Jurkat, Clone E6-1 (cell line): ENCODE measurements around the gene LRRIQ1.

ENCODE experiments used
- DNase-seq: peaks from one replicate; pipeline ENCODE4 v3.0.0-alpha.2; 2011; ENCODE audit warnings: low read depth, low spot score
- H3K4me3 ChIP-seq: 2 replicates; pipeline ENCODE4 v1.5.1; 2011; ENCODE audit warnings: mild to moderate bottlenecking, low read length, control low read depth, moderate library complexity

The LRRIQ1 gene

DNA sequence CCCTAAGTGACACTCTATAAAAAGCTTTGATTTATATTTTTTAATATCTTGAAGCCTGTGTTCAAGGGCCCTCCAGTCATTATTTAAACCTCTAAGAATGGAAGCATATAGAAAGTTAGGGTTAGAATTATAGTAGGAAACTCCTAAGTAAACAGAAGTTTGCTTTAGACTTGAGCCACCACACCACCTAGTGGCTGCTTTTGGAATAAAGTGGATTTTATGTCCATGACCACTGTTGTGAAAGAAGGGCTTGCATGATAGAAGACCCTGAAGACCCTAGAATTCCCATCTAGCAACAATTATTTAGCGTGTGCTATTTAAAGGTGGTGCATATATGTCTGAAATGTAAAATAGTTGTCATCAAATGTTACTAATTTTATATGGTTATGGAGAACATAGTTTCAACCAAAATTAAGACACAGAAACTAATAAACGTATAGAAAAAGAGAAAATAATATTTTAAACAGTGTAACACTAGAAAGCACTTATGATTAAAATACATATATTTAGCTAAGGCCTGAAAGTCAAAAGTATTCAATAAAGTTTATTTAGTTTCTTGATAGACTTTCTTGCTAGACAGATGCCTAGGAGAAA is 21.3 kb downstream of the LRRIQ1 start:
- peak; percentile 45 for DNase-seq

DNA sequence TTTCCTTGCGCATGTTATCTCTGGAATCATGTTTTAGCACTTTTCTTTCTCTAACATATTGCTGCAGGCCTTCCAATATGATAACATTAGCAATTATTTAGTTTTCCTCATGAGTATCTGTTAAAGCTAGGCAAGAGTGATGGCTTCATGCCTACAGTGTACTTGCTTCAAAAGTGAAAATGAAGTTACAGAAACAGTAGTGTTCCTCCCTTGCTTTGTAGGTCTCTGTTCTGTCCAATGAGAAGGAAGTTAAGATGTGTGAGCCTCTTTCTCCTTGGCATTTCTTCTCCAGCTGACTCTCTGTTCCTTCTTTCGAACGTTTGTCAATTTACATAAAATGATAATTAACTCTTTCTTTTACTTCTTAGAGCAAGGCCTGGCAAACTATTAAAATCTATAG is 22.2 kb downstream of the LRRIQ1 start:
- DNase-seq = no peak
- no peak overlapping the region for H3K4me3 ChIP-seq

More for the DNA sequence above, 21.3 kb downstream of the LRRIQ1 start:
- H3K4me3 ChIP-seq = no peak overlapping the region

DNA sequence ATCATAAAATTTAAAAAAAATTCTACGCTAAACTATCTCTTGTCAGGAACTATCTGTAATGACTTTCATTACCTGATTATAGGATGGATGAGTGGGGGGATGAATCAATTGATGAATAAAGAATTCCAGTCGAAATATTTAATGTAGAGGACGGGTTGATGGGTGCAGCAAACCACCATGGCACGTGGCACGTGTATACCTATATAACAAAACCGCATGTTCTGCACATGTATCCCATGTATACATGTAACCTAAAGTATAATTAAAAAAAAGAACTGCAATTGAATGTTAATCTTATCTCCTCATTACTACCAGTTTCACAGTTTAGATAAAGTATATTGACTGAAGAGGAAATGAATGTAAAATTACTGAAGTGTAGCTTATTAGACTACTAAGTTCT is 23.4 kb downstream of the LRRIQ1 start:
- no peak overlapping the region for H3K4me3 ChIP-seq
- DNase-seq = no peak

DNA sequence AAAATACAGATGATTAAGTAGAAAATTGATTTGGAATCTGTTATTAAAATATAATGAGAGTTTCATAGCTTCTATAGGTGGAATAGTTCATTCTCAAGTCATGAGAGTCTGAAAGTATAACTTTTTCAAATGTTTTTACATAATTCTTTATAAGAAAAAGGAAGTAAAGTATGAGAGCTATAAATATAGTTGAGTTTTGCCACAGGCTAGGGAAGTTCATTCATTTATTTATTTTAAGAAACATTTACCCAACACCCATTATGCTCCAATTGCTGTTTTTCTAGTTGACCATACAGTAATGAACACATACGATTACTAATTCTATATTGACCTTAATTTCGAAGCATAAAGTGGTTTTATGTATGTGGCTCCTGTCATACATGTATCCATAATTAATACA is 24.8 kb downstream of the LRRIQ1 start:
- DNase-seq = no peak
- no peak overlapping the region for H3K4me3 ChIP-seq

DNA sequence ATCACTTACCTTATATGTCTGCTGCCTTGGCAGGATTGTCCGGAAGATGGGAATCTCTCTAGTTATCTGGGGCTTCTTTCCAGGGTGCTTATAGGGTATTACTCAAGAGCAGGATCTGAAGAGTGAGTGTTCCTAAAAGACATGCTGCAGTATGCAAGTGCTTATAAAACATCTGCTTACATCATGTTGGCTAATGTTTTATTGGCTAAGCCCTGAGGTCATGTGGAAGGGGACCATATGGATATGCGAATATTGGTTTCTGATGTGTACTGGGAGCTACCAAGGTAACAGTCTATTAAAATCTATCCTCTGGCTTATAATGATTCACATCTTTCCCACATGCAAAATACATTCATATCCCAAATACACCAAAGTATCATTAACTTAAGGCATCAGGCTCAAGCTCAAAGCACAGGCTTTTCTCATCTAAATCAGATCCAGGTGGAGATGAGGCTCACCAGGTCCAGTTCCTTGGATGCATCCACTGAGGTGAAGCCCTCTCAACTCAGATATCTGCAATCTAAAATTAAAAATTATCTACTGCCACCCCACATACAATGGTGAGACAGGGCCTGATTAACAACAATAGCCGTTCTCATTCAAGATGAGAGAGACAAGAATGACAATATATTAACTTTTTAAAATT is 29.8 kb downstream of the LRRIQ1 start:
- no peak for DNase-seq

DNA sequence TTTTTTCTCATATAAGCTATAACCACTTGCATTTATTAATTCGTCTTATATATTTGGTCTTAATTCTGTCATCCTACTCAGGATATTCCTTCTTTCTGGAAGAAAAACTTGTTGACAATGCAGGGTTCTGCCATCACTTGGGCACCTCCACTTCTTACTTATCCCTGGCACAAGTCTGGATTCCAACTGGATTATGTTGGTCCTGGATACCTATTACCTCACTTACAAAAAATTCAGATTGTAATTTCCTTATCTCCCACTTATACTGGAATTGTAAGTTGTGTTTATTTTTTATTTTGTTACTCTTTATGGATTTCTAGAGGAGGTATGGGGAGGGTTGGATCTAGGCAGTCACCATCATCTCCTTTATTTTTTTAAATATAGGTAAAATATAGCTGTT is 36.7 kb downstream of the LRRIQ1 start:
- no peak for DNase-seq
- no peak overlapping the region for H3K4me3 ChIP-seq

More for the DNA sequence above, 29.8 kb downstream of the LRRIQ1 start:
- no peak overlapping the region for H3K4me3 ChIP-seq

DNA sequence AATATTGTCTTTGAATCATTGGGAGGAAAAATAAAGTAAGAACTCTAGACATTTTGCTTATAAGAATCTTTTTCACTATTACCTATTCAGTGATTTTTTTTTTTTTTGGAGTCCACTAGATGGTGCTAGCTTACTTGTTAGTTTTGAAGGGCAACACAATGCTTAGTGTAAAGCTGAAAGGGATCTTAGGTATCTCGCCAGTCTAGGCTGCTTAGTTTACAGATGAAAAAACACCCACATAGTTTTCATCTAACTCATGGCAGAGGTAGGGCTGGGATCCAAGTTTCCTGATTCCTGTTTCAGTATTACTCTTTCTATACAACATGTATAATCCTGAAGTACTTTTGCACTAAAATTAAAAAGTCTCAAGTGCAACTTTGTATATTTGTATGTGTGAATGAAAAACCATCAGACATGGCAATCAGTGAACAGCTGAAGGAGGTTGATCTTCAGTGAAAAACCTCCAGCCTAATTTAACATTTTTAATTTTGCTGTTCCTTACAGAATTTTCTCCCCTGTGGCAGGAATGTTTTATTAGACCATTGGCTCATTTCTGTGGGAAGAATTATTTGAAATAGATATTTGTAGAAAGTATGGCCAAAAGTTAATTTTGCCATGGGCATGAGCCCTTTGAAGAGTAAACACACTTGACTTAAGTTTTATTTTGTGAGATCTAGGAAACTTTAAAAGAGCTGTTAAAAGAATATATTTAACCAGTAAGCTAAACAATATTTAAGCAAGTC is 40.7 kb downstream of the LRRIQ1 start:
- no peak overlapping the region for H3K4me3 ChIP-seq
- DNase-seq = peak; percentile 27

DNA sequence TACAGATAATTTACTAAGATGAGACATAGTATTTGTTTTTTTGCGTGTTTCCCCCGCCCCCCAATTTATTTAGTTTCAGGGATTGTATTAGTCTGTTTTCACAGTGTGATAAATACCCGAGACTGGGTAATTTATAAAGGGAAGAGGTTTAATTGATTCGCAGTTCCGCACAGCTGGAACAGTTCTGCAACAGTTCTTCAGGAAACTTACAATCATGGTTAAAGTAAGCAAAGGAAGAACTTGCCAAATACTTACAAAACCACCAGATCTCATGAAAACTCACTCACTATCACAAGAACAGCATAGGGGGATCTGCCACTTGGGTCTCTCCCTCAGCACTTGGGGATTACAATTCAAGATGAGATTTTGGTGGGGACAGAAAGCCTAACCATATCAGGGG is 48.9 kb downstream of the LRRIQ1 start:
- no peak overlapping the region for H3K4me3 ChIP-seq
- DNase-seq = no peak

DNA sequence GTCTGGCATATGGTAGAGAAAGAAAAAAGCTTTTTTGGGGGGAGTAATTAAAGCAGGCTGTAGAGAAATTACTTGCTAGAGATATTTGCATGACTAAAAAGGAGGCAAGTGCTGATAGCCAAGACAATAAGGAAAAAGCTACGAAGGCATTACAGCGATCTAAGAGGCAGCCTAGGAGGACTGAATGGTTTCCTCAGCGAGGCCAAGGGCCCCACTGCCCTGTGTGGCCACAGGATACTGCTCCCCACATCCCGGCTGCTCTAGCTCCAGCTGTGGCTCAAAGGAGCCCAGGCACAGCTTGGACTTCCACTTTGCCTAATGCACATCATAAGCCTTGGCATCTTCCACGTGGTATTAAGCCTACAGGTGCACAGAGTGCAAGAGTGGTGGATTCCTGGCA is 53.6 kb downstream of the LRRIQ1 start:
- H3K4me3 ChIP-seq = no peak overlapping the region
- DNase-seq = no peak

DNA sequence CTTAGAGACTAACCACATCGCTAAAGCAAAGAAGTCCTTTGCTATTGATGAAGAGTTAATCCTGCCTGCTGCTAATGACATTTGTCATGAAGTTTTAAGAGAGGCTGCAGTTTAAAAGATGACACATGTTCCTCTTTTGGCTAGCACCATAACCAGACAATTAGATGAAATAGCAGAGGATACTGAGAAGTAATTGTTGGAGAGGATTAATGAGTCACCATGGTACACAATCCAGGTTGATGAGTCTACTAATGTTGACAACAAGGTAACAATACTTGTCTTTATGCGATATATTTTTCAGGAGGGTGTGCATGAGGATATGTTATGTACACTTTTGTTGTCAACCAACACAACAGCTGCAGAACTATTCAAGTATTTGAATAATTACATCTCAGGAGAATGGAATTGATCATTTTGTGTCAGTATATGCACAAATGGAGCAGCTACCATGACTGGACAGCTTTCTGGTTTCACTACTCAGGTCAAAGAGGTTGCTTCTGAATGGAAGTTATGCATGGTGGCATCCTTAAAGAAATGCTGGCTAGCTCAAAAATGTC is 56.7 kb downstream of the LRRIQ1 start:
- no peak for DNase-seq
- no peak overlapping the region for H3K4me3 ChIP-seq

DNA sequence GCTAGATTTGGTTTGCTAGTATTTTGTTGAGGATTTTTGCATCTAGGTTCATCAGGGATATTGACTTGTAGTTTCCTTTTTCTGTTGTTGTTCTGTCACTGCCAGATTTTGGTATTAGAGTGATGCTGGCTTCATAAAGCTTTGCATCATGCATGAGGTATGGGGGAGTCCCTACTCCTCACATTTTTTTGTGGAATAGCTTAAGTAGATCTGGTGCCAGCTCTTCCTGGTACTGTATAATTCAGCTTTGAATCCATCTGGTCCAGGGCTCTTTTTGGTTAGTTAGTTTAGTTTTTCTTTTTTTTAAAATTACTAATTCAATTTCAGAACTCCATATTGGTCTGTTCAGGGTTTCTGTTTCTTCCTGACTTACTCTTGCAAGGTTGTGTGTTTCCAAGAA is 59.4 kb downstream of the LRRIQ1 start:
- H3K4me3 ChIP-seq = no peak overlapping the region
- no peak for DNase-seq

DNA sequence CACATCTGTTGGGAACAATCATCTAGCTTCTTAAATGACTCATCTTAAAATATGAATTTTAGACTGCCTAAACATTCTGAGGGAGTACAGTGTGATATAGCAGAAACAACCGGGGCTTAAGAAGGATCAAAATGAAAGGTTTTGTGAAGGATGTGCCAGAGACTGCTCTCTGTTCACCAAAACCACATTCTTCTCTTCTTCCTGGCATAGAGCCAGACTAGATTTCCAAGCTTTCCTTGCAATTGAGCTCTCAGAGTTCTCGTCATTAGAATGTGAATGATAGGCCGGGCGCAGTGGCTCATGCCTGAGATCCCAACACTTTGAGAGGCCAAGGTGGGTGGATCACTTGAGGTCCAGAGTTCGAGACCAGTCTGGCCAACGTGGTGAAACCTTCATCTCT is 94.5 kb downstream of the LRRIQ1 start:
- H3K4me3 ChIP-seq = no peak overlapping the region
- no peak for DNase-seq

DNA sequence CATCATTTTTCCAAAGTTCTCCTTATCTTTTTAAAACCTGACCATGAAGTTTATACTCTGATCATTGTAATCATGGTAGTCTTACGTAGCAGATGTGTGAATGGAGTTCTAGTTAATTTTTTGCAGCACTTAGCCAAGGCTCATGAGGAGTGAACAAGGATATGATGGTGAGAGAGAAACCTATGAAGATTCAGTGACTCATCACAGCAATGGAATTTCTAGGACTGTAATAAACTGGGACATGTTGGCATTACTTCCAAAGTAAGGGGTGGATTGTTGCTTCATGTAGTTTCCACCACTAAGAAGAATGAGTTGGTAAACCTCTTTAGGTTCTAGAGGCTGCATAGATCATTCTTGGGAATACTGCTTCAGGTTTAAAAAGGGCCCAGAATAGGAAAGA is 102.7 kb downstream of the LRRIQ1 start:
- no peak for DNase-seq
- no peak overlapping the region for H3K4me3 ChIP-seq

DNA sequence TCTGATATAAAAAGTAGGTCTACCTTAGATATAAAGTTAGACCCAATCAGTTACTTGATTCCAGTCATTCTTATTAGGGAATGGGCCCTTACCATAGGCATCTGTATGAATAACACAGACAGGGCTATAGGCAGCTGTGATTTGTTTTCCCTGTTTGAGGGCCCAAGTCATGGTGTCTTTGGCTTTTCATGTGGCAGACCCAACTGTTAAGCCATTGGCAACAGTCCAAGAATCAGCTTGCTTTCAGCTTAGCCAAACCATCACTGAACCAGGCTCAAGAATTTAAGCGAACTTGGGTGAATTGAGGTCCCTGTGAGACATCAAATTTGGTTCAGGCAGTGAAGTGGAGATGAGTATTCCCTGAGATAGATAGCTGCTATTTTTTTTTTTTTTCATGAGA is 111.2 kb downstream of the LRRIQ1 start:
- no peak for DNase-seq
- no peak overlapping the region for H3K4me3 ChIP-seq

DNA sequence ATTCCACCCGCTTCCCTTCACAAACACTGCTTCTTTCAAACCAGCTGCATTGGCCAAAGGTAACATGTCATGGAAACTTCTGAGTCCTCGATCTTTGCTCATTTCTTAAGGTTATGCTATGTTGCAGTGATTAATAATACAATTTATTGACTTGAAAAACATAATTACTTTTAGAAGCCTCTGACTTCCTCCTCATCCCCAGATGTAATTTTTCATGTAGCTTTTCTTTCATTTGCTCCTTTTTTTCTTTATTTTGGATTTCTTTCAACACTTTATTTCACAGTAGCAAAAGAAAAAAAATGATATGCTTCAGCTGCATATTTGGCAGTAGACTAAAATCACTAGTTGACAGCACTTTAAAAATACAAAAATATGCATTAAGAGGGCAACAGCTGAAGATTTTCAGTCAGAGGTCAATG is 116.2 kb downstream of the LRRIQ1 start:
- H3K4me3 ChIP-seq = no peak overlapping the region
- no peak for DNase-seq

DNA sequence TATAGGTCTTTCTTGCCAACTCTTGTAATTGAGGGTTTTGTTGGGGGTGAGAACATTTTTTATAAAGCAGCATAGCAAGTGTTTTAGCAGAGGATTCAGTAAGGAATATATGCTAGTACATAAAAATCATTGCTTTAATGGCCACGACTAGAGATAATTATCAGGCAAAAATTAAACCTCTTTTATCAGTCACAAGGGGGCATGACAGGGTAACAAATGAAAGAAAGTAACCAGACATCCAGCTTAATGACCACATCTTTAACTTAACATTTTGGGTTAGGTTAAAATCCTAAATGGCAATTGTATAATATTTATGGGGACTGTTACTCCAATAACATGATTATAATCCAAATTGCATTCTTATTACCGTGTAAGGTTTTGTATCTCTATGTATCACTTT is 119.6 kb downstream of the LRRIQ1 start:
- DNase-seq = peak; percentile 2
- no peak overlapping the region for H3K4me3 ChIP-seq

DNA sequence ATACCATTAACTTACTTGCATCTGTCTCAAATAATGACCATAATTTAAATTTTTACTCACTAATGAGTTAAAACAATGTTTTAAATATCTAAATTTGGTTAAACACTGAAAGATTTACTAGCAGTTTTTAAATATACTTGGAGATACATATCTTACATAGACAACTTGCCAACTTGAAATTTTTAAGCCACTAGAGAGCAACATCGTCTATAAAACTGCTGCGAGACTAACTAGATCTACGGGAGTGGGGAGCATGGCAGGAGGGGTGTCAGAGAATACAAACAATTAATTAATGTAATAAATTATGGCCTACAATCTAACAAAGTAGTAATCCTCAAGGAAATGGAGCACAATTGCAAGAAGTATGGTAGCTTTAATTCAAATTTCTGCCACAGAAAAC is 120.4 kb downstream of the LRRIQ1 start:
- DNase-seq = no peak
- no peak overlapping the region for H3K4me3 ChIP-seq

DNA sequence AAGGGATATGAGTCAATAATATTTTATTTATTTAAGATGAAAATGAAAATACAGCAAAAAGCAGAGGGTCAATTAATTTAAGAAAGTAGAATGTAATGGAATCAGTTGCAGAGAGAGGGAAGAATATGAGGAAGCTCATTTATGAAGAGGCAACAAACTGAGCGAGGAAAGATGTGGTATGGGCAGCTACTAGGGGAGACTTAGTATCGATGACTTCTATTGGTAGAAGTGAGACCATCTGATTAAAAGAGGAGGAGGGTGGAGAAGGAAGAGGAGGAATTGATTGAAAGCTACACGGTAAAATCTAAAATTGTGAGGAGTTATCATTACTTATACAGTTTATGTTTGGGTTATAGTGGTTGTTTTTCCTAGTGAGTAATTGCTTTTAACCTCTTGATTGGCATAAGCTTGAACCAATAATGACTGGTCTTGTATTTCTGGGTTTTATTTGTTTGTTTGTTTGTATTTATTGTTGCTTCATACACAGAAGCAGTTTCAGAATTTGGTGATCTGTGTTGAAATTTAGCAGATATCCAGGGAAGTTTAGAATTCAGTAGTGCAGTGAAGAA is 121.0 kb downstream of the LRRIQ1 start:
- no peak overlapping the region for H3K4me3 ChIP-seq
- DNase-seq = no peak

DNA sequence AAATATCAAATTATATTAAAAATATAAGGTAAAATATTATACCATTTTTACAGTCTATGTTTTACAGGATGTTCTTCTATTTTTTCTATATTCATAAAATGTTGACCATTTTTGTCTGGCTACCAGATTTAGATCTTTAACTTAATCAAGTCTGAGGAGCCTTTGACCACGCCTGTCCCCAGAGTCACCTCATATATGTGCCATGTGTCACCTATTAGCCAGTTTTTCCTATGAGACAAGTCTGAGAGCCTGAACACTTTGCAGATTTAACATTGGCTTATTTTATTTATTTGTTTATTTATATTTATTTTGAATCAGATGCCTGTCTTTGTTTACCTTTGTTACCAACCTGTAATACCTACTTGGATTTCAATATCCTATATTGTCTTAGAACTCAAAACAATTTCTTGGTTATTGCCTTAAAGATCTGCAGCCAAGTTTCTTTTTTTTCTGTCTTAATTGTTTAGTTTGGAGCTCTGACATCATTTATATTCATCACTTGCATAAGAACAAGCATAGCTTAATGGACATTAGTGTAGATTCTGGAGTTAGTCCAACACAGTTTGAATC is 127.7 kb downstream of the LRRIQ1 start:
- no peak for DNase-seq
- no peak overlapping the region for H3K4me3 ChIP-seq
